ENCODE measurements around the gene ZNF790. TPM values are rescaled to one million over a fixed set of nuclear protein-coding genes. Genes with fewer than 3 reads are reported as not detected.
A peak's percentile ranks its signal among the peaks of the same experiment; 100 is the strongest.

The ZNF790 gene
- total and polyA plus RNA-seq, 2 of the 13 experiments (the other 11 are each of a cell fraction or from before 2014, with no cell fraction given) = 1.3 to 5.3 TPM

GRCh38 chr19:36837906-36838783 lies at the start of gene ZNF790 (continued):
- TF ChIP-seq NCOA2 (CRISPR knock-in tag; IDR thresholded peaks at IDR 0.05) (peak; percentile 41; the same call in 1 of the 2 replicates), AGO1 (IDR thresholded peaks at IDR 0.05; ENCODE audit: low read depth, low read length, poor library complexity, severe bottlenecking) (peak; percentile 75), NFE2L1 (CRISPR knock-in tag; IDR thresholded peaks at IDR 0.05; ENCODE audit: borderline replicate concordance) (no peak; the same call in 1 of the 2 replicates), ZBTB26 (CRISPR knock-in tag; IDR thresholded peaks at IDR 0.05; ENCODE audit: borderline replicate concordance) (0 out of 2 replicates have a peak, but pooled peaks have one; percentile 11), ZNF678 (CRISPR knock-in tag; IDR thresholded peaks at IDR 0.05) (no peak), NFAT5 (CRISPR knock-in tag; IDR thresholded peaks at IDR 0.05) (no peak), ZNF619 (CRISPR knock-in tag; IDR thresholded peaks at IDR 0.05) (no peak), ZNF414 (CRISPR knock-in tag; IDR thresholded peaks at IDR 0.05) (peak; percentile 73), TERF1 (CRISPR knock-in tag; IDR thresholded peaks at IDR 0.05) (no peak), MED8 (CRISPR knock-in tag; IDR thresholded peaks at IDR 0.05; ENCODE audit: insufficient replicate concordance) (no peak), GABPA (IDR thresholded peaks at IDR 0.05; ENCODE audit: low read depth, low read length) (peak; percentile 71), GABPA (CRISPR knock-in tag; IDR thresholded peaks at IDR 0.05; ENCODE audit: low read depth) (peak; percentile 96), HCFC1 (IDR thresholded peaks at IDR 0.05; ENCODE audit: low read depth, low read length) (peak; percentile 88), ESRRA (CRISPR knock-in tag; IDR thresholded peaks at IDR 0.05; ENCODE audit: low read depth) (no peak), ZUFSP (CRISPR knock-in tag; IDR thresholded peaks at IDR 0.05; ENCODE audit: borderline replicate concordance) (no peak), ZNF350 (CRISPR knock-in tag; IDR thresholded peaks at IDR 0.05; ENCODE audit: borderline replicate concordance, low read depth) (peak; percentile 91; the same call in 1 of the 2 replicates)
